ENCODE measurements around the gene SLC35F5. TPM values are rescaled to one million over a fixed set of nuclear protein-coding genes. Genes with fewer than 3 reads are reported as not detected.

SLC35F5 gene
- polyA plus RNA-seq, 2 of the 4 experiments (the other 2 are of a cell fraction): 45.6 to 86.6 TPM

- TF ChIP-seq HDAC2 (IDR thresholded peaks at IDR 0.05) (no peak), FOXS1 (CRISPR knock-in tag; IDR thresholded peaks at IDR 0.05) (no peak), PBX3 (IDR thresholded peaks at IDR 0.05) (no peak)
These were observed 2.3 kb downstream of the SLC35F5 start (continued) for GRCh38 chr2:113754160-113754559.

DNA sequence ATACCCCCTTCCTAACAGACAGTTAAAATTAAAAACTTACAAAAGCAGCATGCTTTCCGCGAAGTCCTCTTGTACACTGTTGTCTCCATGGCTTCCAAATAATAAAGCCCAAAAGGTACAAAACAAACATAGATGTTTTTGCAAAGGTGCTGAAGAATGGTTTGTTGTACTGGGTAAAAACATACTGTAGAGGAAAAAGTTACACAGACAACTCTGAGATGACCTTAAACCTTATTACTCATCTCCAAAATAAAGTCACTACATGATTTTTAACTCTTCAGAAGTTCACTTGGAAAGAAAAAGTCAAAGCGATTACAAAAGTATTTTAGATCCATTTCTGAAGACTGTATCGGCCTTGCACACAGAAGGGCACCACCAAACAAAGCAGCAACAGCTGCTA lies 6.1 kb downstream of the SLC35F5 start:
- H3K27ac ChIP-seq: no peak overlapping the region
- no peak for FAIRE-seq

DNA sequence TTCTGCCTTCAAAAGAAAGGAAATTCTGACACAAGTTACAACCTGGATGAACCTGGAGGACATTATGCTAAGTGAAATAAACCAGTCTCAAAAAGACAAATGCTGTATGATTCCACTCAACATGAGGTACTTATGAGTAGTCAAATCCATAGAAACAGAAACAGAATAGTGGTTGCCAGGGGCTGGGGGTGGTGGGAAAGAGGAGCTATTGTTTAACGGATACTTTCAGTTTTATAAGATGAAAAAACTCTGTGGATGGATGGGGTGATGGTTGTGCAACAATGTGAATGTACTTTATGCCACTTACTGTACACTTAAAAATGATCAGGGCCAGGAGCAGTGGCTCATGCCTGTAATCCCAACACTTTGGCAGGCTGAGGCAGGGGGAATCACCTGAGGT lies 15.4 kb downstream of the SLC35F5 start:
- POLR2A ChIA-PET: no interaction called here
- CTCF ChIA-PET: interaction anchor here (0.5 kb wide), 1 partner anchor 30 kb away, joined by 4 read pairs; no protein-coding TSS in a partner anchor

More for the DNA sequence above, 6.1 kb downstream of the SLC35F5 start:
- TF ChIP-seq RARB (CRISPR knock-in tag; IDR thresholded peaks at IDR 0.05) (no peak), PBX3 (IDR thresholded peaks at IDR 0.05) (no peak), HES2 (IDR thresholded peaks at IDR 0.05) (no peak), POLR2AphosphoS2 (conservative IDR thresholded peaks at IDR 0.05; ENCODE audit: low read length) (no peak), EHF (CRISPR knock-in tag; IDR thresholded peaks at IDR 0.05) (no peak), RAD21 (conservative IDR thresholded peaks at IDR 0.05 in 1 of 2, IDR thresholded peaks at IDR 0.05 in 1 of 2) (no peak), MYC (IDR thresholded peaks at IDR 0.05; ENCODE audit: borderline replicate concordance, low read length) (no peak), CHD2 (IDR thresholded peaks at IDR 0.05; ENCODE audit: low read length, partially characterized antibody) (no peak), RCOR1 (IDR thresholded peaks at IDR 0.05; ENCODE audit: low read depth, low read length) (no peak), HOXA7 (CRISPR knock-in tag; IDR thresholded peaks at IDR 0.05) (no peak), TP53 (CRISPR knock-in tag; IDR thresholded peaks at IDR 0.05) (no peak), EHMT2 (IDR thresholded peaks at IDR 0.05; ENCODE audit: low read depth) (no peak), JUN (IDR thresholded peaks at IDR 0.05) (no peak), CEBPB (IDR thresholded peaks at IDR 0.05) (no peak)
- H3K4me2 ChIP-seq: no peak overlapping the region
- H3K9me3 ChIP-seq: no peaks in the 10 kb centered on the region
- 94% methylated on average over 4 of the region's 4 CpGs for WGBS (ENCODE audit: missing lambda C conversion rate)
- H3K4me1 ChIP-seq: peaks cover 12% of the 10 kb centered on the region
- no peak overlapping the region for H3K4me3 ChIP-seq
- DNase-seq (ENCODE audit: low read depth in 1 of 2, low spot score in 1 of 2) (no peak), ATAC-seq (no peak)
- ChIA-PET POLR2A (no interaction called here), CTCF (no interaction called here)

GRCh38 chr2:113739849-113740248 lies 16.6 kb downstream of the SLC35F5 start:
- ChIA-PET CTCF (interaction anchor here (1.6 kb wide), 1 partner anchor 16 kb away, joined by 4 read pairs; the partner anchor contains the start of gene SLC35F5), POLR2A (no interaction called here)
- Histone ChIP-seq H3K9me3 (no peaks in the 10 kb centered on the region), H3K27ac (no peak overlapping the region), H3K4me1 (no peaks in the 10 kb centered on the region), H3K4me3 (no peak overlapping the region), H3K4me2 (no peak overlapping the region)
- TF ChIP-seq HOXB5 (CRISPR knock-in tag; IDR thresholded peaks at IDR 0.05) (no peak), KDM1A (IDR thresholded peaks at IDR 0.05; ENCODE audit: low read depth) (no peak), JUN (IDR thresholded peaks at IDR 0.05) (no peak), ZFP36 (IDR thresholded peaks at IDR 0.05; ENCODE audit: borderline replicate concordance, partially characterized antibody) (no peak)
- WGBS (ENCODE audit: missing lambda C conversion rate): 79% methylated on average over 4 of the region's 4 CpGs
- no peak for DNase-seq (ENCODE audit: low read depth in 1 of 2, low spot score in 1 of 2)
- ATAC-seq: no peak
- no peak for FAIRE-seq

More for the DNA sequence above, 15.4 kb downstream of the SLC35F5 start:
- DNase-seq (ENCODE audit: low read depth in 1 of 2, low spot score in 1 of 2): no peak
- TF ChIP-seq JUN (IDR thresholded peaks at IDR 0.05) (no peak), USF2 (IDR thresholded peaks at IDR 0.05) (no peak), FOXS1 (CRISPR knock-in tag; IDR thresholded peaks at IDR 0.05) (no peak)
- H3K9me3 ChIP-seq: no peaks in the 10 kb centered on the region
- 100% methylated on average over 1 of the region's 1 CpG for WGBS (ENCODE audit: missing lambda C conversion rate)
- H3K4me2 ChIP-seq: no peak overlapping the region
- no peak for FAIRE-seq
- no peak overlapping the region for H3K27ac ChIP-seq
- no peak for ATAC-seq
- no peak overlapping the region for H3K4me3 ChIP-seq
- H3K4me1 ChIP-seq: no peaks in the 10 kb centered on the region

Measured in A549 (cell line).